GM21390 (cell line): ENCODE results near the gene PGK1.
A peak's percentile ranks its signal among the peaks of the same experiment; 100 is the strongest.
"Not testable (repeated sequence)": the region's sequence is repeated elsewhere in the genome, so short reads cannot be mapped to it uniquely, and the experiment has no call there.

Experiments
- ATAC-seq: cut with Tn5 transposase; IDR thresholded peaks from one replicate; pipeline ENCODE4 v1.9.1; 2021; ENCODE audit not compliant: unreplicated experiment

PGK1 gene

DNA sequence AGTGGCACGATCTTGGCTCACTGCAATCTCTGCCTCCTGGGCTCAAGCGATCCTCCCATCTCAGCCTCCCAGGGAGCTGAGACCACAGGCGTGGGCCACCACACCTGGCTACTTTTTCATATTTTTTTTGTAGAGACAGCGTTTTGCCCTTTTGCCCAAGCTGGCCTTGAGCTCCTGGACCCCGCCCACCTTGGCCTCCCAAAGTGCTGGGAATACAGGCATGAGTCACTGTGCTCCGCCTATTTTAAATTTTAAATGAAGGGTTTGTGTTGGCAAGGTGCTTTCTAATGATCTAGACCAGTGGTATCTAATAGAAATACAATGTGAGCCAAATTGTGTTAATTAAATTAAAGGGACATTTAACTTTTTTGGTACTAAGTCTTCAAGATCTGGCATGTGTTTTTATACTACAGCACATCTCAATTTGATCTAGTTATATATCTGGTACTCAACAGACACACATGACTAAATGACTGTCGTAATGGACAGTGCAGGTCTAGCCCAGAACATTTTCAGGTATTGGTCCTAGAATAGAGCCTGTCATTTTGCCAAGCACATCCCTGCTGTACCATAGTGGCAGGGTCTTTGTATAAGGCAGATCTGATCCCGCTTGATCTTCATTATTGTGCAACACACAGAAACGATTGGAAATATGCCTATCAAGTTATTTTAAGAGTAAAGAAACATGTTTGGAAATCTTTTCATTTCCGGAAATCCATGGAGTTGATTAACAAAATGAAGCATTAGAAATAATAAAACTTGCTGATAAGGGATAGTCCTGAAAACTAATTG is 7.3 kb downstream of the PGK1 start:
- no peak for ATAC-seq

DNA sequence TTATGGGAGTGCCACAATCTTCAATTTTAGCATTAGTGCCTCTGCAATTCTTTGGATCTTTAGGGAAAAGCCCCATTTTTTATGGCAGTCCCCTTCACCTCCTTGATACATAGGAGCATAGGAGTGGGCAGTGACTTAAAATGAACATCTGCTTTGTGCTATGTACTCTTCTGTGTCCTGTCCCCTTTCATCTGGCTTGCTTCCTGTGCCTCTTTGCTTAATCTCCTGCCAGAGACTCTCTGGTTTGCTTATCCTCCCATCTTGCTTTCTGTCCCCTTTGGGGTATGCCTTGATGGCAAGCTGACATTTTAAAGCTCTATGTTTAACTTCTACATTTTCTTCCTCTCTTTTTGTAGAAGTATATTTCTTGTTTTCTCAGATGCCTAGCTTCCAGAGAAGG is 12.3 kb downstream of the PGK1 start:
- no peak for ATAC-seq

DNA sequence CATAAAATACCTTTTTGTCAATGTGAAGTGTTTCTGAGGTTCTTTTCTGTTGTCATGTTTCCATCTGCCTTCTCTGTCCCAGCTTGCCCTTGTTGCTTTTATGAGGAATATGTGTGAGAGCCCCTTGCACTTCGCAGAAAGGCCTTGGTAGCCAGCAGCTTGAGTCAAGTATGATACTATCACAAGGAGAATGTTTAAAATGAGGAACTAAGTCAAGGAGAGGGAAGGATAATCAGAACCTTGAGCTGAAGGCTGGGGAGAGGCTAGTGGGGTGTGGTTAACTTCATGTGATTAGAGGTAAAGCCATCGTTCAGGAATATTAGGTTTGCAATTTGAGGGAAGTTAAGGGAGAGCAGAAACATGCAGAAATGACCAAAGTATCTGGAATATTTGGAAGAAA is 12.7 kb downstream of the PGK1 start:
- ATAC-seq = no peak

DNA sequence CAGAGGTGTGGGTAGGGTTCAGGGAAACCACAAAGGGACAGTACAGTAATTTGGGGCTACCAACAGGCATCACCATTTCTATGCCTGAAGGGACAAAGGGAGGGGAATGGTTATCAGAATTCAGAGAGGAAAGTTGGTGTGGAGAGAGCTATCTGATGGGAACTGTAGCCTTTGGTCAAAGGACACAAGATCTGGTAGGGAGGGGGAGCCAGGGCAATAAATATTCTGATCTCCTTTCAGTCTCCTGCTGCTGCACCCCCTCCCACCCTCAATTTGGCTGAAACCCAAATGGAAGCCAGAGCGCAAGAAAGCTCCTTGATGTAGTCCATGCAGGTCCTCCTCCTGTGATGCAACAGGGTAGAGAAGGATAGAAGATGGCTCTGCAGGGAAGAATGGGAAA is 14.6 kb downstream of the PGK1 start:
- ATAC-seq = no peak

DNA sequence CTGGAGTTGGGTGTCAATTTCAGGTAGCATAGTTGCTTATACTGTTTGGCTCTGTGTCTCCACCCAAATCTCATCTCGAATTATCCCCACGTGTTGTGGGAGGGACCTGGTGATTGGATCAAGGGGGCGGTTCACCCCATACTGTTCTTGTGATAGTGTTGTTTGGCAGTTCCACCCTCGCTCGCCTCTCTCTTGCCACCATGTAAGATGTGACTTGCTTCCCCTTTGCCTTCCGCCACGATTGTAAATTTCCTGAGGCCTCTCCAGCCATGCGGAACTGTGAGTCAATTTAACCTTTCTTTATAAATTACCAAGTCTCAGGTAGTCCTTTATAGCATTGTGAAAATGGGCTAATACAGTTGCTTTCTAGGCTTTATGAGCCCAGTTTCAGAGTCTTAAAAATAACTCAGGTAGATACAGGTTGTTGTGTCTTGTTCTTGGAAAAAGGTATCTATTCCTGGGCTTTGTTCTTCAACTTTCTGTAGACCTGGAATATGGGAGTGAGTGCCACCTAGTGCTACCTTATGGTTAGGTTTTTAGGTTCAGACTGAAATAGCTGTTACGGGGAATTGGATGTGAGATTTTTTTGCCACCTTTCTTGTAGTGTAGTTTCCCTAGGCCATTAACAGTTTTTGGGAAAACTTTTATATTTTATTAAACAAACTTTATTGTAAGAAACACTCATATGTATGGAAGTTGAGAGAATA is 15.6 kb downstream of the PGK1 start:
- no peak for ATAC-seq

DNA sequence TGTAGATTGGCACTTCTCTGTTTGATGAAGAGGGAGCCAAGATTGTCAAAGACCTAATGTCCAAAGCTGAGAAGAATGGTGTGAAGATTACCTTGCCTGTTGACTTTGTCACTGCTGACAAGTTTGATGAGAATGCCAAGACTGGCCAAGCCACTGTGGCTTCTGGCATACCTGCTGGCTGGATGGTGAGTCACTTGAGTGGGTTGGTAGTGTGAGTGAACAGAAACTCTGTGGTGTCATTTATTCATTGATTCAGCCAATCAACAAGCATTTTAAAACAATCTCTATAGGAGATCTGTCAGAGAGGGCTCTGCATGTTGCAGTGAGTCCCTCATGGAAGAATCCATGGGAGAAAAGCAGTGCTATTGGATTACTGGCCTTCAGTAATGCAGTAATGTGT is 19.1 kb downstream of the PGK1 start:
- no peak for ATAC-seq

DNA sequence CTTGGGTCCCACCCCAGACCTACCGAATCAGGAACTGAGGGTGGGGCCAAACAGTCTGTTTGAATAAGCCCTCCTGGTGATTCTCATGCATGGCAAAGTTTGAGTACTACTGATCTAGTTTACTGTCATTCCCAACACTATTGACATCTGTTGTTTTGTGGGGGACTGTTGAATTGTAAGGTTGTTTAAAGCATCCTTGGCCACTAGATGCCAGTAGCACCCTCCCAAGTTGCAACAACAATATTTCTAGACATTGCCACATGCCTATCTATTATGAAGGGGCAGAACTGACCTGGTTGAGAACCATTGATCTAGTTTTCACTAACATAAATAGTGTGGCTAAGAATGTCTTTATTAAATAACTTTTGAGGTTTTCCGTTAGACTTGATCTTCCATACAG is 20.3 kb downstream of the PGK1 start:
- no peak for ATAC-seq

DNA sequence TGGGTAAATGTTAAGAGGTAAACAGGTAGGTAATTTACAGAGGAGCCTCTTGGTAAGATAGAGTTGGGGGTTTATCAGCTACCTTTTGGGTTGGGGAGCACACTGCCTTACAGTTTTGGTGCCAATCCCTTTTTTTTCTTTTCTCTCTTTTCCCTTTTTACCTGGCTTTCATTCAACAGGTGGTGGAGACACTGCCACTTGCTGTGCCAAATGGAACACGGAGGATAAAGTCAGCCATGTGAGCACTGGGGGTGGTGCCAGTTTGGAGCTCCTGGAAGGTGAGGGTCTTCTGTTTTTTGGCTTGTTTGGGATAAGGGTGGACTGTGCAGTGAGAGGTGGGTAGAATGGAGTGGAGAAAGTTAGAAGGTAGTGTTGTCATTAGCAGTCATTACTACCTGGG is 21.1 kb downstream of the PGK1 start:
- no peak for ATAC-seq

DNA sequence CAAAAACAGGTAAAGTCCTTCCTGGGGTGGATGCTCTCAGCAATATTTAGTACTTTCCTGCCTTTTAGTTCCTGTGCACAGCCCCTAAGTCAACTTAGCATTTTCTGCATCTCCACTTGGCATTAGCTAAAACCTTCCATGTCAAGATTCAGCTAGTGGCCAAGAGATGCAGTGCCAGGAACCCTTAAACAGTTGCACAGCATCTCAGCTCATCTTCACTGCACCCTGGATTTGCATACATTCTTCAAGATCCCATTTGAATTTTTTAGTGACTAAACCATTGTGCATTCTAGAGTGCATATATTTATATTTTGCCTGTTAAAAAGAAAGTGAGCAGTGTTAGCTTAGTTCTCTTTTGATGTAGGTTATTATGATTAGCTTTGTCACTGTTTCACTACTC is 21.7 kb downstream of the PGK1 start:
- ATAC-seq = not testable (repeated sequence)

DNA sequence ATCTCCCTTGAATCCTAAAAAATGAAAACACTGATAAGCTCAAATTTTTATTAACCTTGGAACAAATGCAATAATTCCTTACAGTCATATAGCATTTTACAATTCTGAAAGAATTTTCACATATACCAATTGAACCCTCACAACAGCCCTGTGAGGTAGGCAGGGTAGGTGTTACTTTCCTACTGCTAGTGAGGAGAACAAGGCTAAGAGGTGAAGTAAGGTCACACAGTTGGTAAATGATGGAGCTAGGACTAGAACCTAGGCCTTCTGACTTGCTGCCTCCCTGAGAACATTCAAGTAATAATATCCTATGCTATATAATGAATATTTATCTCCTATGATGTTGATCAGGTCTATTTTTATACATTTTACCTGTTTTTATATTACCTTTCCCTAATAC is 25.7 kb downstream of the PGK1 start:
- ATAC-seq = no peak

DNA sequence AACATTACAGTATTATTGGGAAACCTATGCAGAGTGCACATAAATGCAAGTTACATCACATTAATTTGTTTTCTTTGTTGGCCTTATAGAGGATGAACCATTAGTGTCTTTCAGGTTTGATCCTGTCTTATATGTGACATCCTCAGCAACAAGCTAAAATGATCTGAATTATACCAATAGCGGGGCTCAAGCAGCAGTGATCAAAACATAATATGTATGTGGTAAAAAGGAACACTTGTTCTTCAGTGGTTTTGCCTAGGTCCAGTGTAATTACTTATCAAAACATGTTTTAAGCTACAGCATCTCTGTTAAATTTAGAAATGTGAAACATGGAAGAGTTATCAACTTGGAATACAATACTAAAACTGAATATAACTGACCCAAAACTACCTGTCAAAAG is 26.3 kb downstream of the PGK1 start:
- ATAC-seq = no peak

DNA sequence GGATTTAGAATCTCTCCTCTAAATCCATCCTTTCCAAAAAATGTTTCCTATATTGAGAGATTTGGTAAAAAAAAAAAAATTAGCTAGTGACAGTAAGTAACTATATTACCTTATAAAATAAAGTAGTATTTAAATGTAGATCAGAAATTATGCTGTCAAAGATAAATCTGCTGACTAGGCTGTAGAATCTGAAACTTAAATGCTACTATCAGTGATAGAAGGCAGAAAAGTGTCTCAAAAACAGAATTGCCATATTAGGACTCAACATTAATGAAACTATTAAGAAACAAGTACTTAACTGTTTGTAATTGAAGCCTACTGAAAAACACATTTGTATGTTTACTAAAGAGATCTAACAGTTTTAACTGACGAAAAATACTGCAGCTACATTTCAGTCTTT is 27.1 kb downstream of the PGK1 start:
- ATAC-seq = no peak

DNA sequence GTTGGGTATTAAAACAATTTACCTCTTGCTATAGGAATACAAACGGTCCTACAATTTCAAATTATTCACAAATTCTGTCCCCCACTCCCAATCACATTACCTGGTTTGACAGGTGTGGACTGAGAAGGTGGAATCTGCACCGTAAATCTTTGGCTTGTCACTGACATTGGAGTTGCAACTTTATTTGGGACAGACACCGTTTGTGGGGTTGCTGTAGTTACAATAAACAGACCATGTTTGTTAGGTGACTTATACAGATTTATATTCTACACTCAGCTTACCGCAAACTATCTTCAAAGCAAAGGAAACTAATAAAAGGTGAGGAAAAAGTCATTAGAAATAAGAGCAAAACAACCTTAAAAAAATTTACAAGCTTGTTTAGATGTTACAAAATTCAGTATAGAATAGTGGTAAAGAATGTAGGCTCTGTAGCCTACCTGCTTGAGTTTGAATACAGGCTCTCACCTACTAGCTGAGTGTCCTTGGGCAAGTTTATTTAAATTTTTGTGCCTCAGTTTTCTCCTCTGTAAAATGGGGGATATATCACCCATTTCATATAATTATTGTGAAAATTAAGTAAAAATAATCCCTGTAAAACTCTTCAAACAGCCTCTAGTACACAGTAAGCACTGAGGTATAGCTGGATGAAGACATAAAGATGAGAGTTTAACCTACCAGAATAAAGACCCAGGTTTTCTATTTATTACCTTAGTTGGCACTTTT is 29.4 kb downstream of the PGK1 start:
- no peak for ATAC-seq

DNA sequence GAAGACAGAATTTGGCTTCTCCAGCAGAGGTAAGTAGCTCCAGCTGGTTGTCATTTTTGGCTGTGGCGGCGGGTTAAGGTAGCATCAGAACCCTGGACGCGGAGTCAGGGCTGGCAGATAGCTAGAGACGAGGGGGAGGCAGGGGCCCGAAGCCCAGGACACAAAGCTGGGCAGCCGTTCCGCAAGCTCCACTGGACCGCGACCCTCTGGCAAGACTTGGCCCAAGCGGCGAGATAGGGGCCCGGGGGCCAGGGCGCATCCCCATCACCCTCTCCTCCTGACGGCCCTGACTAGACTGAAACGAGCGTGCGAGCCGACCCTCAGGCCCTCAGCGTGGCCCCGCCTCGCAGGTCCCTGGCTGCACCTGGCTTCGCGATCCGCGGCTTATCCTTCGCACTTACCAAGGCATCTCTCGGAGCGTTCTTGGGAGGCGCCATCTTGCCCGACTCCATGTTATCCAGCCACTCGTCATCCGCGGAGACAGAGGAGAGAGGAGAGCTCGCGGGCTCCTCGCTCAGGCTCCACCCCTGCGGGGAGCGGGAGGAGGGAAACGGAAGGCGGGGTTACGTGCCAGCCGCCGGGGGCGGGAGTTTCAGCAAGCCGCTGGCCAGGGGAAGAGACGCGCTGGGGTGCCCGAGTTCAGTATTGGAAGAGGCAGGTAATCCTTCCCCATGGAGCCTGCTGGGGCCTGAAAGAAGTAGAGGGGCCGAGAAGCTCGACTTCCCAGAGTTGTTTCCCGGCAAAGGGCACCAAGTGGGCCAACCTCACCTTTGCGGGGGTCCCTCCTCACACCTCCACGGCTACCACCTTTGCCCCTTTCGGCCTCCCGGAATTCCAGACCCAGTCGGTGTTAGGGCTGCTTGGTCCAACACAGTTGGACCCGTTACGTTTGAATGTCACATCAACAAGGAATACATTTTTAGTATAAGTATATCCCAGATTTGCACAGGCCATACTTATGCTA is 35.4 kb downstream of the PGK1 start, which contains the start of gene TAF9B:
TSS of gene TAF9B (minus strand) at position 491 of the 964 bp plus-strand sequence. CDS start at position 452, 39 bp downstream.
- ATAC-seq = peak; percentile 95

DNA sequence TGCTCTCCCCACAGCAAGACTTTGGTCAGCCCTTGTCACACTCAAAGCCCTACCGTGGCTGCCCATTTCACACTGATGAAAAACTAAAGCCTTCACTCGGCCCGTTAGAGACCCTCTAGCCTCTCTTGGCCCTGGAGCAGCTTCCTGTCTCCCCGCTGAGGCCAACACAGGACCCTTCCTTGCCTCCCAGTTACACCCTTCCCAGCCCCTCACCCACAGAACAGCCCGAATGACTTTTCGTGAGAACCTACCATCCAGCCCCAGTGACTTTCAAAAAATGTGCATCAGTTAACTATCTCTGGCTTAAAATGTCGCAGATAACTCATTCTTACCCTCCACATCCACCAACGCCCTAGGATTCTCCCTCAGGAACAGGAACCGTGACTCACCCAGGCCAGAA is 36.2 kb downstream of the PGK1 start:
- no peak for ATAC-seq

DNA sequence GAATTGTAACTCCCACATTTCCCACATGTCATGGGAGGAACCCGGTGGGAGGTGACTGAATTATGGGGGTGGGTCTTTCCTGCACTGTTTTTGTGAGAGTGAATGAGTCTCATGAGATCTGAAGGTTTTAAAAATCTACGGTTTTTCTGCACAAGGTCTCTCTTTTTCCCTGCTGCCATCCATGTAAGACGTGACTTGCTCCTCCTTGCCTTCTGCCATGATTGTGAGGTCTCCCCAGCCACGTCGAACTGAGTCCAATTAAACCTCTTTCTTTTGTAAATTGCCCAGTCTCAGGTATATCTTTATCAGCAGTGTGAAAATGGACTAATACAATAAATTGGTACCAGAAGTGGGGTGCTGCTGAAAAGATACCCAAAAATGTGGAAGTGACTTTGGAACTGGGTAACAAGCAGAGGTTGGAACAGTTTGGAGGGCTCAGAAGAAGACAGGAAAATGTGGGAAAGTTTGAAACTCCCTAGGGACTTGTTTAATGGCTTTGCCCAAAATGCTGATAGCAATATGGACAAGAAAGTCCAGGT is 43.0 kb downstream of the PGK1 start:
- not testable (repeated sequence) for ATAC-seq

DNA sequence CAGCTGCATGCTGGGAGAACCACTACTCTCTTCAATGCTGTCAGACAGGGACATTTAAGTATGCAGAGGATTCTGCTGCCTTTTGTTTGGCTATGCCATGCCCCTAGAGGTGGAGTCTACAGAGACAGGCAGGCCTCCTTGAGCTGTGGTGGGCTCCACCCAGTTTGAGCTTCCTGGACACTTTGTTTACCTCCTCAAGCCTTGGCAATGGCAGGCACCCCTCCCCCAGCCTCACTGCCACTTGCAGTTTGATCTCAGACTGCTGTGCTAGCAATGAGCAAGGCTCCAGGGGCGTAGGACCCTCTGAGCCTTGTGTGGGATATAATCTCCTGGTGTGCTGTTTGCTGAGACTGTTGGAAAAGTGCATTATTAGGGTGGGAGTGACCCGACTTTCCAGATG is 53.3 kb downstream of the PGK1 start:
- not testable (repeated sequence) for ATAC-seq

DNA sequence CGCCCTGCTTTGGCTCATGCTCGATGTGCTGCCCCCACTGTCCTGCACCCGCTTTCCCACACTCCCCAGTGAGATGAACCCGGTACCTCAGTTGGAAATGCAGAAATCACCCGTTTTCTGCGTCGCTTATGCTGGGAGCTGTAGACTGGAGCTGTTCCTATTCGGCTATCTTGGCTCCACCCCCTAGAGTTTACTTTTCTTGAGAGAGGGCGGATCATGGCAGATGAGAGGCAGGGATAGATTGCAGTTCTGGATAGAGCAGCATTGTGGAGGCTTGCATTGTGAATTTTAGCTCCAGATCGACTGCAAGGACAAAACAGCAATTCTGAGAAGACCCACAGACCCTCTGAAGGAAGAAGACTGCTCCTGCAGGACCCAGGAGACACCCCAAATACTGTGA is 53.8 kb downstream of the PGK1 start:
- ATAC-seq = not testable (repeated sequence)

DNA sequence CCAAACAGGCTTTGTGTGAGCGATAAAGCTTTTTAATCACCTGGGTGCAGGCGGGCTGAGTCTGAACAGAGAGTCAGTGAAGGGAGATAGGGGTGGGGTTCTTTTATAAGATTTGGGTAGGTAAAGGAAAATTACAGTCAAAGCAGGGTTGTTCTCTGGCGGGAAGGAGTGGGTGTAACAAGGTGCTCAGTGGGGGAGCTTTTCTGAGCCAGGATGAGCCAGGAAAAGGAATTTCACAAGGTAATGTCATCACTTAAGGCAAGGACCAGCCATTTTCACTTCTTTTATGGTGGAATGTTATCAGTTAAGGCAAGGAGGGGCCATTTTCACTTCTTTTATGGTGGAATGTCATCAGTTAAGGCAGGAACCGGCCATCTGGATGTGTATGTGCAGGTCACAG is 56.7 kb downstream of the PGK1 start:
- not testable (repeated sequence) for ATAC-seq

DNA sequence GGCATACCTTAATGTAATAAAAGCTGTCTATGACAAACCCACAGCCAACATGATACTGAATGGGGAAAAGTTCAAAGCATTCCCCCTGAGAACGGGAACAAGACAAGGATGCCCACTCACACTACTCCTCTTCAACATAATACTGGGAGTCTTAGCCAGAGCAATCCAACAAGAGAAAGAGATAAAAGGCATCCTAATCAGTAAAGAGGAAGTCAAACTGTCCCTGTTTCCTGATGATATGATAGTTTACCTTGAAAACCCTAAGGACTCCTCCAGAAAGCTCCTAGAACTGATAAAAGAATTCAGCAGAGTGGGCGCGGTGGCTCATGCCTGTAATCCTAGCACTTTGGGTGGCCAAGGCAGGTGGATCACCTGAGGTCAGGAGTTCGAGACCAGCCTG is 59.1 kb downstream of the PGK1 start:
- not testable (repeated sequence) for ATAC-seq
